K562 (cell line): ENCODE results near the gene ARHGEF1. TPM values are rescaled to one million over a fixed set of nuclear protein-coding genes. Genes with fewer than 3 reads are reported as not detected.

Experiments used
- ATF3 ChIP-seq, 2 experiments: fragments of 450-650 bp in 1 of 2; sonication (generic) in 1 of 2; formaldehyde crosslinking in 1 of 2; IDR thresholded peaks in 1 of 2; conservative IDR thresholded peaks in 1 of 2; 2 replicates each; pipeline versions ENCODE4 v1.6.1 to v1.8.1; 2016 to 2023; ENCODE audit warnings: mild to moderate bottlenecking in 2 of 2, moderate library complexity in 2 of 2, inconsistent platforms in 1 of 2, missing genetic modification reagents in 1 of 2
- BMI1 ChIP-seq: fragments of 150-350 bp; IDR thresholded peaks from 2 replicates; pipeline ENCODE4 v1.6.1; 2014; ENCODE audit warnings: low read length
- COPS2 ChIP-seq: fragments of 450-650 bp; conservative IDR thresholded peaks from 2 replicates; pipeline ENCODE4 v1.6.1; 2016; ENCODE audit warnings: mild to moderate bottlenecking, moderate library complexity
- DEAF1 ChIP-seq: fragments of 450-650 bp; formaldehyde crosslinking; IDR thresholded peaks from 2 replicates; pipeline ENCODE4 v1.4.0; 2020; ENCODE audit warnings: mild to moderate bottlenecking, moderate library complexity
- EHMT2 ChIP-seq: fragments of 450-650 bp; IDR thresholded peaks from 2 replicates; pipeline ENCODE4 v1.6.1; 2018; ENCODE audit warnings: antibody characterized with exemption
- POLR2AphosphoS2 ChIP-seq: IDR thresholded peaks from 2 replicates; pipeline ENCODE4 v1.6.1; 2012; ENCODE audit warnings: low read length, improper control_type of control experiment
- PYGO2 ChIP-seq: fragments of 450-650 bp; IDR thresholded peaks from 2 replicates; pipeline ENCODE4 v1.6.1; 2016; ENCODE audit warnings: mild to moderate bottlenecking, missing genetic modification characterization, moderate library complexity, missing compliant biosample characterization
- RAD51 ChIP-seq: fragments of 450-650 bp; IDR thresholded peaks from 2 replicates; pipeline ENCODE4 v1.7.1; 2016; ENCODE audit warnings: low read depth, mild to moderate bottlenecking, borderline replicate concordance
- RFX7 ChIP-seq: fragments of 250-450 bp; sonication (Bioruptor Pico); IDR thresholded peaks from 2 replicates; pipeline ENCODE4 v1.5.1; 2021; ENCODE audit warnings: mild to moderate bottlenecking
- SLC30A9 ChIP-seq: fragments of 250-450 bp; sonication (Bioruptor Pico); IDR thresholded peaks from 2 replicates; pipeline ENCODE4 v1.8.0; 2022; ENCODE audit warnings: mild to moderate bottlenecking, moderate library complexity
- SPI1 ChIP-seq: IDR thresholded peaks from 2 replicates; pipeline ENCODE4 v1.6.1; 2011; ENCODE audit warnings: low read depth, low read length, control low read depth, borderline replicate concordance
- ZBTB40 ChIP-seq, 2 experiments: fragments of 450-650 bp in 1 of 2; sonication (generic) in 1 of 2; formaldehyde crosslinking in 1 of 2; IDR thresholded peaks; 2 replicates each; pipeline versions ENCODE4 v1.7.1 to v1.9.0; 2016 to 2022; ENCODE audit warnings: inconsistent platforms in 1 of 2, mild to moderate bottlenecking in 1 of 2, missing genetic modification reagents in 1 of 2
- ZBTB7A ChIP-seq: IDR thresholded peaks from 2 replicates; pipeline ENCODE4 v1.6.1; 2011; ENCODE audit warnings: low read depth, mild to moderate bottlenecking, low read length, moderate library complexity, borderline replicate concordance; ENCODE audit not compliant: control insufficient read depth
- ZEB2 ChIP-seq: fragments of 450-650 bp; IDR thresholded peaks from 2 replicates; pipeline ENCODE4 v1.6.1; 2016
- ZNF184 ChIP-seq: sonication (generic); formaldehyde crosslinking; IDR thresholded peaks from 2 replicates; pipeline ENCODE4 v1.5.0; 2020; ENCODE audit warnings: missing genetic modification reagents
- ZNF347 ChIP-seq: fragments of 450-650 bp; formaldehyde crosslinking; IDR thresholded peaks from 2 replicates; pipeline ENCODE4 v1.4.0; 2020; ENCODE audit warnings: low read depth, mild to moderate bottlenecking, moderate library complexity
- ZNF444 ChIP-seq: fragments of 250-450 bp; sonication (Bioruptor Pico); IDR thresholded peaks from 2 replicates; pipeline ENCODE4 v1.4.0; 2020; ENCODE audit warnings: mild to moderate bottlenecking, moderate library complexity
- ZNF695 ChIP-seq: fragments of 450-650 bp; formaldehyde crosslinking; IDR thresholded peaks from 2 replicates; pipeline ENCODE4 v1.4.0; 2020; ENCODE audit warnings: mild to moderate bottlenecking, moderate library complexity
- ZNF77 ChIP-seq: fragments of 250-450 bp; sonication (Bioruptor Pico); IDR thresholded peaks from 2 replicates; pipeline ENCODE4 v1.5.0; 2020
- polyA plus RNA-seq, 8 experiments: library from polyadenylated mRNA; depleted of rRNA in 4 of 8; stranded (reverse) in 5 of 8; unstranded in 3 of 8; fragments of >200 nt; fragmentation: Nextera tagmentation in 2 of 8; fragmentation: Illumina TruSeq in 1 of 8; extraction: Ambion mirVana in 2 of 8; extraction: Trizol in 1 of 8; gene quantifications; 2 replicates each; pipeline versions ENCODE4 v1.2.1 to v1.2.3, GENCODE V29; 2011 to 2014; ENCODE audit warnings: inconsistent platforms in 1 of 8, missing spikeins in 1 of 8
- total RNA-seq, 7 experiments: library from RNA; depleted of rRNA in 6 of 7; stranded (reverse); fragments of >200 nt in 6 of 7; fragmentation: Illumina TruSeq in 2 of 7; extraction: Trizol in 2 of 7; gene quantifications; 2 replicates each; pipeline versions ENCODE4 v1.2.1 to v1.2.3, GENCODE V29; 2011 to 2021; ENCODE audit warnings: low replicate concordance in 1 of 7

ARHGEF1 gene
- total and polyA plus RNA-seq, 9 of the 15 experiments (the other 6 are each of a cell fraction or from before 2014, with no cell fraction given), result 1.9 to 149 (median 29.8) TPM

- no peak for TF ChIP-seq PYGO2 (tag)
- no peak for TF ChIP-seq SPI1
- TF ChIP-seq COPS2, result no peak
- TF ChIP-seq ZNF444 (CRISPR knock-in tag), result 0 out of 2 replicates have a peak, but pooled peaks have one; percentile 57
- no peak for TF ChIP-seq RFX7 (CRISPR knock-in tag)
- no peak for TF ChIP-seq ATF3 (IDR thresholded peaks at IDR 0.05)
- no peak for TF ChIP-seq ATF3 (CRISPR knock-in tag; conservative IDR thresholded peaks at IDR 0.05)
- TF ChIP-seq BMI1, result no peak
- no peak for TF ChIP-seq ZNF695 (CRISPR knock-in tag)
- no peak for TF ChIP-seq DEAF1 (CRISPR knock-in tag)
- TF ChIP-seq EHMT2, result no peak
- TF ChIP-seq POLR2AphosphoS2, result no peak
- TF ChIP-seq SLC30A9 (CRISPR knock-in tag), result no peak
- TF ChIP-seq ZNF347 (CRISPR knock-in tag), result no peak
- peak; percentile 60; the same call in 1 of the 2 replicates for TF ChIP-seq ZBTB7A
- no peak for TF ChIP-seq ZEB2
- TF ChIP-seq RAD51, result no peak
- TF ChIP-seq ZNF184 (CRISPR knock-in tag), result no peak
- TF ChIP-seq ZBTB40 (IDR thresholded peaks at IDR 0.05), result no peak
- TF ChIP-seq ZBTB40 (CRISPR knock-in tag; IDR thresholded peaks at IDR 0.05), result no peak
- TF ChIP-seq ZNF77, result no peak
These were observed 45.3 kb downstream of the ARHGEF1 start, which contains the start of gene ERFL (continued) for GRCh38 chr19:41928221-41928683.
